A549 (cell line): Measurements from ENCODE around the gene LACTB.

Experiments used
- CTCF ChIP-seq: fragments of >200 bp; sonication (Bioruptor Twin); formaldehyde crosslinking; IDR thresholded peaks from 3 replicates; pipeline ENCODE4 v1.5.1; 2016
- ELK1 ChIP-seq: fragments of 150-350 bp; IDR thresholded peaks from 2 replicates; pipeline ENCODE4 v1.6.1; 2014; ENCODE audit warnings: low read depth, mild to moderate bottlenecking, low read length
- EP300 ChIP-seq, 2 experiments: fragments of >200 bp; sonication (Bioruptor Twin); formaldehyde crosslinking; IDR thresholded peaks; 2 replicates in 1 of 2; 3 replicates in 1 of 2; pipeline ENCODE4 v1.6.1; 2016 to 2017
- ESRRA ChIP-seq: fragments of 150-350 bp; IDR thresholded peaks from 2 replicates; pipeline ENCODE4 v1.6.1; 2014; ENCODE audit warnings: mild to moderate bottlenecking, low read length, borderline replicate concordance
- HOXB5 ChIP-seq: fragments of 250-450 bp; sonication (Bioruptor Pico); IDR thresholded peaks from 2 replicates; pipeline ENCODE4 v1.5.0; 2020; ENCODE audit warnings: mild to moderate bottlenecking, moderate library complexity
- KDM5A ChIP-seq: fragments of 200-600 bp; sonication (generic); IDR thresholded peaks from 2 replicates; pipeline ENCODE4 v1.6.1; 2016; ENCODE audit warnings: antibody characterized with exemption, mild to moderate bottlenecking
- MAX ChIP-seq: IDR thresholded peaks from 2 replicates; pipeline ENCODE4 v1.6.1; 2012
- MAZ ChIP-seq: fragments of 150-350 bp; IDR thresholded peaks from 2 replicates; pipeline ENCODE4 v1.6.1; 2014; ENCODE audit warnings: antibody characterized with exemption, low read depth, low read length, borderline replicate concordance
- MYC ChIP-seq: IDR thresholded peaks from 2 replicates; pipeline ENCODE4 v1.6.1; 2012; ENCODE audit warnings: mild to moderate bottlenecking, inconsistent platforms, low read length, improper control_type of control experiment, borderline replicate concordance
- POLR2A ChIP-seq: IDR thresholded peaks from 2 replicates; pipeline ENCODE4 v1.6.1; 2012; ENCODE audit warnings: mild to moderate bottlenecking, low read length
- REST ChIP-seq: fragments of 200-600 bp; sonication (generic); IDR thresholded peaks from 2 replicates; pipeline ENCODE4 v1.6.1; 2016; ENCODE audit warnings: antibody characterized with exemption, mild to moderate bottlenecking, moderate library complexity
- USF2 ChIP-seq: fragments of 450-650 bp; IDR thresholded peaks from 2 replicates; pipeline ENCODE4 v1.6.1; 2014; ENCODE audit warnings: antibody characterized with exemption

GRCh38 chr15:63178034-63178433 lies 56.4 kb downstream of the LACTB start:
- TF ChIP-seq POLR2A: no peak
- TF ChIP-seq MAZ: no peak
- no peak for TF ChIP-seq CTCF
- TF ChIP-seq KDM5A: no peak
- no peak for TF ChIP-seq ESRRA
- no peak for TF ChIP-seq USF2
- TF ChIP-seq EP300 (IDR thresholded peaks at IDR 0.05): no peak
- TF ChIP-seq MYC: no peak
- TF ChIP-seq ELK1: no peak
- TF ChIP-seq HOXB5 (CRISPR knock-in tag): no peak
- TF ChIP-seq REST: no peak
- no peak for TF ChIP-seq MAX
